Left cardiac atrium (tissue), 4 donors: ENCODE data around the gene DNM3. TPM values are rescaled to one million over a fixed set of nuclear protein-coding genes. Genes with fewer than 3 reads are reported as not detected.
A peak's percentile ranks its signal among the peaks of the same experiment; 100 is the strongest.

Experiments
- ATAC-seq, 2 donors: fragments of 200-7000 bp; cut with Tn5 transposase; one replicate each; pipeline ENCODE4 v1.9.1; 2020; ENCODE audit warnings: mild to moderate bottlenecking in 2 of 2, moderate library complexity in 2 of 2
- DNase-seq: peaks from one replicate; pipeline ENCODE4 v3.0.0-alpha.2; 2020
- intact Hi-C, 2 donors: fragments of 100-400 bp; cut with DNase I; formaldehyde crosslinking; loops; one replicate each; pipeline versions ENCODE4 v1.14.1 to v1.15.1; 2022 to 2023
- microRNA-seq, 2 donors: library from miRNA; unstranded; fragments of <30 nt; microRNA quantifications; one replicate each; pipeline ENCODE4 v1.2.0, GENCODE V29; 2020
- total RNA-seq, 2 donors: library from RNA; stranded (reverse); fragmentation: NEBNext Ultra II Directional; extraction: Animal tissue kit (Norgen Biotek cat#: 25700); gene quantifications; one replicate each; pipeline ENCODE4 v1.2.1, GENCODE V29; 2021
- donor health status: DM: no; HTN: yes; CAD: no.
- donor health status: DM: no; HTN: yes; CAD: no; lungs with severe emphysema.
- donor health status: DM: yes; HTN: yes; CAD: no.
- donor health status: Dilated cardiomyopathy.

The DNM3 gene
- total RNA-seq, 2 donors from 2014 or later, result 1.1 to 2.8 TPM

GRCh38 chr1:172451002-172451443 is 609.7 kb downstream of the DNM3 start:
- intact Hi-C loops, result no loop called here
- ATAC-seq (peak in 1 of 2 donors; percentile 70), DNase-seq (no peak)

GRCh38 chr1:172452536-172453152 is 611.3 kb downstream of the DNM3 start:
- intact Hi-C loops, result loop anchor here in 1 of 2 donors (2.0 kb wide), 1 partner anchor 80 kb away; the partner anchor contains the start of gene SUCO
- peak; percentile 55 to 61 for ATAC-seq
- DNase-seq, result no peak

GRCh38 chr1:172453153-172453545 is 611.9 kb downstream of the DNM3 start:
- ATAC-seq, result no peak
- intact Hi-C loops, result loop anchor here in 1 of 2 donors (2.0 kb wide), 1 partner anchor 80 kb away; the partner anchor contains the start of gene SUCO
- DNase-seq, result no peak

- no peak for ATAC-seq
- intact Hi-C loops, result loop anchor here in 1 of 2 donors (2.0 kb wide), 1 partner anchor 79 kb away; the partner anchor contains the start of gene SUCO
Measured at GRCh38 chr1:172453607-172454006, 612.3 kb downstream of the DNM3 start.

GRCh38 chr1:172455451-172455850 is 614.2 kb downstream of the DNM3 start:
- no peak for ATAC-seq
- intact Hi-C loops, result no loop called here
- no peak for DNase-seq

More at GRCh38 chr1:172453607-172454006, 612.3 kb downstream of the DNM3 start:
- DNase-seq, result no peak

GRCh38 chr1:172456344-172456769 is 615.1 kb downstream of the DNM3 start:
- DNase-seq, result no peak
- intact Hi-C loops, result no loop called here
- no peak for ATAC-seq

- intact Hi-C loops, result no loop called here
- DNase-seq (no peak), ATAC-seq (no peak)
Measured at GRCh38 chr1:172457479-172458130, 616.3 kb downstream of the DNM3 start.

GRCh38 chr1:172460177-172460576 is 618.9 kb downstream of the DNM3 start:
- ATAC-seq (peak in 1 of 2 donors; percentile 92), DNase-seq (no peak)
- intact Hi-C loops, result no loop called here

GRCh38 chr1:172460887-172461315 is 619.6 kb downstream of the DNM3 start:
- ATAC-seq, result peak in 1 of 2 donors; percentile 59
- intact Hi-C loops, result no loop called here
- DNase-seq, result no peak

Small RNA genes within 50 kb of the gene (microRNA-seq; reads per million reads assigned to microRNA genes)
- gene MIR199A2 (32.2 to 58.0 reads per million in 2 donors), gene MIR3120 (0 reads per million in 2 donors)

Other genes with a start within 250 kb of the DNM3 start
- gene MYOCOS, start 219.3 kb upstream of the DNM3 start, total RNA-seq, result not detected
- 10 to 100 TPM in 1 of 2 donors, 1 to 10 TPM in 1; 7.4 to 10.9 TPM for gene MYOC, start 188.8 kb upstream of the DNM3 start, total RNA-seq
- gene VAMP4, start 99.4 kb upstream of the DNM3 start, total RNA-seq, result 1 to 10 TPM; 9.0 to 9.5 TPM
- 10 to 100 TPM; 13.0 to 16.2 TPM for gene METTL13, start 59.8 kb upstream of the DNM3 start, total RNA-seq